Stomach (tissue), 4 donors: ENCODE data around the gene KPNA1.

Experiments used
- EP300 ChIP-seq: sonication (generic); formaldehyde crosslinking; IDR thresholded peaks from one replicate; pipeline ENCODE4 v1.6.1; 2017; ENCODE audit warnings: antibody characterized with exemption
- POLR2A ChIP-seq, 4 donors: fragments of 450-650 bp; IDR thresholded peaks; one replicate each; pipeline ENCODE4 v1.6.1; 2016; ENCODE audit warnings: antibody characterized with exemption in 4 of 4, control low read depth in 2 of 4, mild to moderate bottlenecking in 1 of 4, moderate library complexity in 1 of 4
- POLR2AphosphoS5 ChIP-seq, 3 donors: sonication (generic); formaldehyde crosslinking; IDR thresholded peaks; one replicate each; pipeline ENCODE4 v1.6.1; 2016; ENCODE audit warnings: antibody characterized with exemption in 3 of 3
- TF ChIP-seq, protein P1 (sequence below), 7 experiments: fragments of 450-650 bp in 4 of 7; fragments of 200-600 bp in 3 of 7; sonication (generic) in 3 of 7; IDR thresholded peaks; one replicate each; pipeline ENCODE4 v1.5.1; 2016 to 2019; ENCODE audit warnings: antibody characterized with exemption in 7 of 7, control low read depth in 2 of 7, mild to moderate bottlenecking in 1 of 7

DNA sequence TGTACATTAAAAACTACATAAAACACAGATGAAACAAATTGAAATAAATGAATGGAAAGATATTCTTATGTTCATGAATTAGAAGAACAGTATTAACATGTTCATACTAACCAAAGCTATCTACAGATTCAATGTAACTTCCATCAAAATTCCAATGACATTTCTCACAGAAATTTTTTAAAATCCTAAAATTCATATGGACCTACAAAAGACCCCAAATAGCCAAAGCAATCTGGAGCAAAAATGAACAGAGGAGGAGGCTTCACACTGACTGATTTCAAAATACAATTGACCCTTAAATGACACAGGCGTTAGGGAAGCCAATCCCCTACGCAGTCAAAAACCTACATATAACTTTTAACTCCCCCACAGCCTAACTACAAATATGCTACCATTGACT lies 39.4 kb downstream of the KPNA1 start:
- TF ChIP-seq, protein P1, sequence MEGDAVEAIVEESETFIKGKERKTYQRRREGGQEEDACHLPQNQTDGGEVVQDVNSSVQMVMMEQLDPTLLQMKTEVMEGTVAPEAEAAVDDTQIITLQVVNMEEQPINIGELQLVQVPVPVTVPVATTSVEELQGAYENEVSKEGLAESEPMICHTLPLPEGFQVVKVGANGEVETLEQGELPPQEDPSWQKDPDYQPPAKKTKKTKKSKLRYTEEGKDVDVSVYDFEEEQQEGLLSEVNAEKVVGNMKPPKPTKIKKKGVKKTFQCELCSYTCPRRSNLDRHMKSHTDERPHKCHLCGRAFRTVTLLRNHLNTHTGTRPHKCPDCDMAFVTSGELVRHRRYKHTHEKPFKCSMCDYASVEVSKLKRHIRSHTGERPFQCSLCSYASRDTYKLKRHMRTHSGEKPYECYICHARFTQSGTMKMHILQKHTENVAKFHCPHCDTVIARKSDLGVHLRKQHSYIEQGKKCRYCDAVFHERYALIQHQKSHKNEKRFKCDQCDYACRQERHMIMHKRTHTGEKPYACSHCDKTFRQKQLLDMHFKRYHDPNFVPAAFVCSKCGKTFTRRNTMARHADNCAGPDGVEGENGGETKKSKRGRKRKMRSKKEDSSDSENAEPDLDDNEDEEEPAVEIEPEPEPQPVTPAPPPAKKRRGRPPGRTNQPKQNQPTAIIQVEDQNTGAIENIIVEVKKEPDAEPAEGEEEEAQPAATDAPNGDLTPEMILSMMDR (IDR thresholded peaks at IDR 0.05), result no peak
- TF ChIP-seq POLR2A (IDR thresholded peaks at IDR 0.05), result no peak
- TF ChIP-seq EP300, result no peak
- no peak for TF ChIP-seq POLR2AphosphoS5 (IDR thresholded peaks at IDR 0.05)
